ENCODE results near the gene GLYR1. TPM values are rescaled to one million over a fixed set of nuclear protein-coding genes. Genes with fewer than 3 reads are reported as not detected.

Gene GLYR1
- total and polyA plus RNA-seq, 4 donors = 36.2 to 88.1 (median 70.2) TPM

GRCh38 chr16:4766875-4767628 is 80.0 kb downstream of the GLYR1 start, which contains the start of gene ZNF500:
Gene ZNF500, minus strand, starts transcription at chr16:4767162. Its CDS starts 1,184 bp downstream, at chr16:4765978.
- Histone ChIP-seq H3K9me3 (ENCODE audit: control insufficient read depth in 4 of 4, insufficient read depth in 3 of 4, low read length in 3 of 4) (no peaks in the 10 kb centered on the region), H3K36me3 (ENCODE audit: control insufficient read depth in 4 of 4, insufficient read depth in 4 of 4, low read length in 4 of 4) (peaks cover 0 to 24% (median 10%) of the 10 kb centered on the region in 4 donors), H3K27ac (ENCODE audit: low read depth in 1 of 2, low read length in 1 of 2) (peak within 1 kb of the TSS; percentile 91 to 93), H3K4me1 (ENCODE audit: control insufficient read depth in 5 of 5, insufficient read depth in 5 of 5, low read length in 5 of 5) (peaks cover 0 to 20% (median 4%) of the 10 kb centered on the region in 5 donors), H3K9ac (ENCODE audit: insufficient read depth in 1 of 2, low read length in 2 of 2) (peak within 1 kb of the TSS; percentile 79 to 83), H3K27me3 (ENCODE audit: control insufficient read depth in 3 of 3, insufficient read depth in 3 of 3, low read length in 2 of 3) (no peaks in the 10 kb centered on the region), H3K4me3 (peak within 1 kb of the TSS; percentile 99)
- DNase-seq = peak; percentile 97 to 99 (median 98)
- TF ChIP-seq CTCF (IDR thresholded peaks at IDR 0.05; ENCODE audit: control extremely low read depth, extremely low read depth) = no peak
- 2 to 4% methylated on average over 65 to 72 of the region's 72 CpGs for WGBS, 2 donors
- ATAC-seq (ENCODE audit: insufficient read depth, low FRiP score) = peak; percentile 90

GRCh38 chr16:4765511-4766474 is 81.3 kb downstream of the GLYR1 start:
- Histone ChIP-seq H3K27me3 (ENCODE audit: control insufficient read depth in 3 of 3, insufficient read depth in 3 of 3, low read length in 2 of 3) (no peaks in the 10 kb centered on the region), H3K9ac (ENCODE audit: insufficient read depth in 1 of 2, low read length in 2 of 2) (peak overlapping the region; percentile 79 to 83), H3K4me3 (peak overlapping the region; percentile 99), H3K4me1 (ENCODE audit: control insufficient read depth in 5 of 5, insufficient read depth in 5 of 5, low read length in 5 of 5) (peaks cover 0 to 20% (median 4%) of the 10 kb centered on the region in 5 donors), H3K36me3 (ENCODE audit: control insufficient read depth in 4 of 4, insufficient read depth in 4 of 4, low read length in 4 of 4) (peaks cover 0 to 27% (median 13%) of the 10 kb centered on the region in 4 donors), H3K9me3 (ENCODE audit: control insufficient read depth in 4 of 4, insufficient read depth in 3 of 4, low read length in 3 of 4) (no peaks in the 10 kb centered on the region), H3K27ac (ENCODE audit: low read depth in 1 of 2, low read length in 1 of 2) (peak overlapping the region in 1 of 2 donors; percentile 21)
- ATAC-seq (ENCODE audit: insufficient read depth, low FRiP score) = no peak
- WGBS, 2 donors = 75 to 80% methylated on average over 26 of the region's 26 CpGs
- no peak for DNase-seq
- TF ChIP-seq CTCF (IDR thresholded peaks at IDR 0.05; ENCODE audit: control extremely low read depth, extremely low read depth) = no peak

- H3K4me1 ChIP-seq (ENCODE audit: control insufficient read depth in 5 of 5, insufficient read depth in 5 of 5, low read length in 5 of 5) = peaks cover 0 to 20% (median 4%) of the 10 kb centered on the region in 5 donors
- no peak for ATAC-seq (ENCODE audit: insufficient read depth, low FRiP score)
- TF ChIP-seq CTCF (IDR thresholded peaks at IDR 0.05; ENCODE audit: control extremely low read depth, extremely low read depth) = no peak
- H3K27ac ChIP-seq (ENCODE audit: low read depth in 1 of 2, low read length in 1 of 2) = no peak overlapping the region
- no peak overlapping the region for H3K4me3 ChIP-seq
- 91 to 96% methylated on average over 7 of the region's 7 CpGs for WGBS, 2 donors
- no peaks in the 10 kb centered on the region for H3K9me3 ChIP-seq (ENCODE audit: control insufficient read depth in 4 of 4, insufficient read depth in 3 of 4, low read length in 3 of 4)
- no peak for DNase-seq
- peaks cover 4 to 44% (median 24%) of the 10 kb centered on the region in 4 donors for H3K36me3 ChIP-seq (ENCODE audit: control insufficient read depth in 4 of 4, insufficient read depth in 4 of 4, low read length in 4 of 4)
- H3K9ac ChIP-seq (ENCODE audit: insufficient read depth in 1 of 2, low read length in 2 of 2) = no peak overlapping the region
- H3K27me3 ChIP-seq (ENCODE audit: control insufficient read depth in 3 of 3, insufficient read depth in 3 of 3, low read length in 2 of 3) = no peaks in the 10 kb centered on the region
Observed at GRCh38 chr16:4763791-4764190, 83.3 kb downstream of the GLYR1 start.

Data from lung (tissue), 12 donors.